IMR-90 (cell line): ENCODE measurements around the gene DDX39A. TPM values are rescaled to one million over a fixed set of nuclear protein-coding genes. Genes with fewer than 3 reads are reported as not detected.
"Not testable (repeated sequence)": the region's sequence is repeated elsewhere in the genome, so short reads cannot be mapped to it uniquely, and the experiment has no call there.

ENCODE experiments used
- ATAC-seq: fragments of 200-7000 bp; cut with Tn5 transposase; 2 replicates; pipeline ENCODE4 v1.9.1; 2020; ENCODE audit warnings: low read depth, mild to moderate bottlenecking, moderate library complexity
- BruUV-seq: library from RNA; stranded (reverse); fragments of 400-500 nt; replicated peaks from 2 replicates; lab custom pipeline; 2021; lab: Mats Ljungman, UMichigan
- CTCF ChIA-PET: fragments of 300-600 bp; formaldehyde crosslinking; extraction: SDS; loops from one replicate; lab custom pipeline; 2021; ENCODE audit warnings: antibody characterized with exemption; lab: Yijun Ruan, JAX
- POLR2A ChIA-PET: fragments of 300-600 bp; sonication (Branson Sonifier 250); formaldehyde crosslinking; loops from one replicate; lab custom pipeline; 2022; ENCODE audit warnings: antibody characterized with exemption; ENCODE audit not compliant: unreplicated experiment; lab: Charles Lee
- DNase-seq: peaks from one replicate; pipeline ENCODE4 v3.0.0; 2013
- H2AFZ ChIP-seq: replicated peaks from 2 replicates; pipeline ENCODE3; 2013; ENCODE audit warnings: low read length, mild to moderate bottlenecking; ENCODE audit not compliant: poor library complexity
- H2AK5ac ChIP-seq: 2 replicates; pipeline ENCODE4 v1.6.1; 2013; ENCODE audit warnings: low read depth, low read length, inconsistent platforms
- H2AK9ac ChIP-seq: replicated peaks from 2 replicates; pipeline ENCODE3; 2013; ENCODE audit warnings: mild to moderate bottlenecking, low read depth, low read length, moderate library complexity; ENCODE audit not compliant: poor library complexity
- H2BK120ac ChIP-seq: 2 replicates; pipeline ENCODE4 v1.6.1; 2013; ENCODE audit warnings: low read depth, low read length, inconsistent platforms
- H2BK15ac ChIP-seq: 3 replicates; pipeline ENCODE4 v1.6.1; 2013; ENCODE audit warnings: low read depth, low read length, inconsistent platforms
- H2BK20ac ChIP-seq: 2 replicates; pipeline ENCODE4 v1.6.1; 2013; ENCODE audit warnings: low read depth, mild to moderate bottlenecking, inconsistent platforms, low read length, moderate library complexity
- H2BK5ac ChIP-seq: 2 replicates; pipeline ENCODE4 v1.6.1; 2013; ENCODE audit warnings: mild to moderate bottlenecking, low read depth, low read length, inconsistent platforms; ENCODE audit not compliant: poor library complexity, severe bottlenecking
- H3K14ac ChIP-seq: replicated peaks from 2 replicates; pipeline ENCODE4 v1.6.1; 2013; ENCODE audit warnings: low read depth, low read length, inconsistent platforms
- H3K18ac ChIP-seq: 2 replicates; pipeline ENCODE4 v1.6.1; 2013; ENCODE audit warnings: low read depth, low read length, control low read depth
- H3K23ac ChIP-seq: 2 replicates; pipeline ENCODE4 v1.6.1; 2013; ENCODE audit warnings: low read depth, low read length, inconsistent platforms
- H3K27ac ChIP-seq: 2 replicates; pipeline ENCODE4 v1.5.1; 2013; ENCODE audit warnings: mild to moderate bottlenecking, control low read depth, low read length; ENCODE audit not compliant: insufficient read depth
- H3K27me3 ChIP-seq: 2 replicates; pipeline ENCODE4 v1.6.1; 2013; ENCODE audit warnings: low read length; ENCODE audit not compliant: control insufficient read depth, insufficient read depth
- H3K36me3 ChIP-seq: 2 replicates; pipeline ENCODE4 v1.6.1; 2013; ENCODE audit warnings: low read length, mixed read lengths; ENCODE audit not compliant: control insufficient read depth, insufficient read depth
- H3K4ac ChIP-seq: 2 replicates; pipeline ENCODE4 v1.6.1; 2013; ENCODE audit warnings: low read depth, low read length, inconsistent platforms
- H3K4me1 ChIP-seq: 2 replicates; pipeline ENCODE4 v1.6.1; 2013; ENCODE audit warnings: low read length, mixed read lengths; ENCODE audit not compliant: control insufficient read depth, insufficient read depth
- H3K4me2 ChIP-seq: 2 replicates; pipeline ENCODE4 v1.6.1; 2013; ENCODE audit warnings: low read depth, mild to moderate bottlenecking, control low read depth, low read length, moderate library complexity
- H3K4me3 ChIP-seq: 2 replicates; pipeline ENCODE4 v1.5.1; 2013; ENCODE audit warnings: low read depth, mild to moderate bottlenecking, control low read depth, low read length, moderate library complexity; ENCODE audit not compliant: insufficient read depth
- H3K56ac ChIP-seq: 2 replicates; pipeline ENCODE4 v1.6.1; 2013; ENCODE audit warnings: low read length, inconsistent platforms; ENCODE audit not compliant: insufficient read depth; ENCODE audit errors: extremely low read depth
- H3K79me1 ChIP-seq, 2 experiments: 2 replicates each; pipeline ENCODE4 v1.6.1; 2013; ENCODE audit warnings: low read length in 2 of 2, inconsistent platforms in 1 of 2, low read depth in 1 of 2
- H3K9ac ChIP-seq: 2 replicates; pipeline ENCODE4 v1.6.1; 2013; ENCODE audit warnings: low read depth, low read length, control low read depth
- H3K9me1 ChIP-seq: 2 replicates; pipeline ENCODE4 v1.6.1; 2013; ENCODE audit warnings: low read length, inconsistent platforms; ENCODE audit not compliant: insufficient read depth
- H3K9me3 ChIP-seq: 2 replicates; pipeline ENCODE4 v1.6.1; 2013; ENCODE audit warnings: low read length; ENCODE audit not compliant: control insufficient read depth, insufficient read depth
- H4K20me1 ChIP-seq: 2 replicates; pipeline ENCODE4 v1.6.1; 2013; ENCODE audit warnings: low read length, inconsistent platforms; ENCODE audit not compliant: insufficient read depth
- H4K5ac ChIP-seq: 2 replicates; pipeline ENCODE4 v1.6.1; 2013; ENCODE audit warnings: mild to moderate bottlenecking, low read depth, low read length, control low read depth
- H4K8ac ChIP-seq, 2 experiments: 2 replicates each; pipeline ENCODE4 v1.6.1; 2013; ENCODE audit warnings: low read depth in 2 of 2, low read length in 2 of 2, control low read depth in 1 of 2, inconsistent platforms in 1 of 2
- H4K91ac ChIP-seq: 2 replicates; pipeline ENCODE4 v1.6.1; 2013; ENCODE audit warnings: low read depth, low read length, inconsistent platforms; ENCODE audit not compliant: insufficient read depth
- WGBS, 2 experiments: methylation state at CpG; one replicate each; pipeline versions ENCODE4 v1.1.5 to v1.1.7; 2013; ENCODE audit warnings: missing lambda C conversion rate in 2 of 2; ENCODE audit not compliant: insufficient read length in 1 of 2; ENCODE audit errors: extremely low coverage in 2 of 2; 5-methylcytosine and 5-hydroxymethylcytosine counted together
- dilution Hi-C: fragments of 300-500 bp; cut with HindIII; formaldehyde crosslinking; loops from one replicate; pipeline ENCODE4 v1.14.3; 2018; ENCODE audit warnings: low sequenced_read_pairs; ENCODE audit not compliant: unreplicated experiment
- in situ Hi-C: fragments of 300-500 bp; cut with MboI; formaldehyde crosslinking; loops from 3 replicates; pipeline ENCODE4 v1.14.3; 2019; ENCODE audit warnings: low sequenced_read_pairs, inconsistent platforms, mixed read lengths
- intact Hi-C: fragments of 100-400 bp; cut with micrococcal nuclease; formaldehyde crosslinking; loops from 2 replicates; pipeline ENCODE4 v1.10.0; 2022
- polyA plus RNA-seq, 3 experiments: library from polyadenylated mRNA; depleted of rRNA; stranded (reverse); fragments of >200 nt; gene quantifications; 2 replicates each; pipeline ENCODE4 v1.2.3, GENCODE V29; 2012; ENCODE audit warnings: low replicate concordance in 1 of 3
- total RNA-seq: library from RNA; depleted of rRNA; stranded (reverse); fragments of >200 nt; gene quantifications from 2 replicates; pipeline ENCODE4 v1.2.3, GENCODE V29; 2012

The DDX39A gene
- total and polyA plus RNA-seq, 2 of the 4 experiments (the other 2 are of a cell fraction), result 82.5 to 83.0 TPM

DNA sequence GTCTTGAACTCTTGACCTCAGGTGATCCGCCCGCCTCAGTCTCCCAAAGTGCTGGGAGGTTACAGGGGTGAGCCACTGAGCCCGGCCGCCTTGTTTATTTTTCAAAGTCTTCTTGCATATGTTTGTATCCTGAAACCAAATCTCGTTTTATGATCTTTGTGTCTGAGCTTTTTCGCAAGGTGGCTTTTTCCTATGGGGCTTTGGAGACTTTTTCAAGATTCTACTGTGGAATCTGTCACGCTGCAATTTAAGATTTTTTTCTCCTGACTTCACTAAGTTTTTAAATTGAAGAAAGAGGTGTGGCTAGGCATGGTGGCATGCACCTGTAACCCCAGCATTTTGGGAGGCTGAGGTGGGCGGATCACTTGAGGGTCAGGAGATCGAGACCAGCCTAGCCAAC lies 44.8 kb downstream of the DDX39A start:
- DNase-seq, H3K9me3 ChIP-seq, H3K4me3 ChIP-seq, H4K20me1 ChIP-seq, H3K18ac ChIP-seq, H4K5ac ChIP-seq, in situ Hi-C loops, H2BK5ac ChIP-seq, ATAC-seq, H3K36me3 ChIP-seq, BruUV-seq, H2AFZ ChIP-seq, H3K9me1 ChIP-seq, H3K56ac ChIP-seq, H3K79me1 ChIP-seq, H3K14ac ChIP-seq, H3K4me1 ChIP-seq, H3K23ac ChIP-seq, dilution Hi-C loops, H3K27me3 ChIP-seq, POLR2A ChIA-PET, H4K8ac ChIP-seq, H4K91ac ChIP-seq, H3K27ac ChIP-seq, H3K4ac ChIP-seq, H2BK15ac ChIP-seq, H2AK5ac ChIP-seq, H2BK20ac ChIP-seq, CTCF ChIA-PET, H3K9ac ChIP-seq, H2AK9ac ChIP-seq, intact Hi-C loops, H2BK120ac ChIP-seq, H3K4me2 ChIP-seq: not testable (repeated sequence)
- 90% methylated on average over 4 of the region's 9 CpGs; no CpG with 5 or more reads in 1 of the 2 experiments for WGBS, 2 experiments

DNA sequence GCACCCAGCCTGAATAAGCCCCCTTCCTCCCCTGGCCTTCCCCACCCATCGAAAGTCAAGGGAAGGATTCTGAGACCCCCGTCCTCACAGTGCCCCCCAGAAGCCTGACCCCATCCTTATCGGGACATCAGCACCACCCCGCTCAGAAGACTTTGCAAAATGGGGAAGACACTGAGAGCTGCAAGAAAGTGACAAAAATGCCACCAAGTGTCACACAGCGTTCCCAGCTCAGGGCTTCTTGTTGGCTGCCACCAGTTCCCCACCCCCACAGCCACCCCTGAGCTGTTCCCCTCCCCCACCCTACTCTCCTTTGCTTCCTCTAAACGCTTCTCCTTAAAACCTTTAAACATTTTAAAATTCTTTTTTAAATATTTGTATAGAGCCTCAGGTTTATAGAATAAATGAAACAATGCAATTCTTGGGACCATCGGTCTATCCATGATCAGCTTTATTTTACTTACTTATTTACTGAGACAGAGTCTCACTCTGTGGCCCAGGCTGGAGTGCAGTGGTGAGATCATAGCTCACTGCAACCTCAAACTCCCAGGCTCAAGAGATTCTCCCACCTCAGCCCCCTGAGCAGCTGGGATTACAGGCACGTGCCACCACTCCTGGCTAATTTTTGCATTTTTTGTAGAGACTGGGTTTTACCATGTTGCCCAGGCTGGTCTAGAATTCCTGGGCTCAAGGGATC lies 46.6 kb downstream of the DDX39A start:
- H2BK5ac ChIP-seq, H3K27ac ChIP-seq, H3K14ac ChIP-seq, H3K4me3 ChIP-seq, H3K79me1 ChIP-seq, dilution Hi-C loops, H4K8ac ChIP-seq, H3K4ac ChIP-seq, H4K20me1 ChIP-seq, in situ Hi-C loops, H3K9me3 ChIP-seq, CTCF ChIA-PET, BruUV-seq, H2BK15ac ChIP-seq, H3K4me1 ChIP-seq, H3K18ac ChIP-seq, H3K56ac ChIP-seq, H2AK5ac ChIP-seq, H4K5ac ChIP-seq, H2AK9ac ChIP-seq, H3K23ac ChIP-seq, intact Hi-C loops, ATAC-seq, H2AFZ ChIP-seq, H4K91ac ChIP-seq, H2BK20ac ChIP-seq, H3K4me2 ChIP-seq, H3K9me1 ChIP-seq, H3K27me3 ChIP-seq, POLR2A ChIA-PET, H3K36me3 ChIP-seq, H2BK120ac ChIP-seq, DNase-seq, H3K9ac ChIP-seq: not testable (repeated sequence)
- WGBS, 2 experiments, result 20 to 100% methylated on average over 1 of the region's 8 CpGs
